WTC11 (cell line): Measurements from ENCODE around the gene SETD3. TPM values are rescaled to one million over a fixed set of nuclear protein-coding genes. Genes with fewer than 3 reads are reported as not detected.

Source experiments
- ATAC-seq: fragments of 200-7000 bp; cut with Tn5 transposase; 2 replicates; pipeline ENCODE4 v1.10.0; 2021; ENCODE audit warnings: mild to moderate bottlenecking, moderate library complexity
- CTCF ChIA-PET: fragments of 300-600 bp; sonication (Branson Sonifier 250); formaldehyde crosslinking; loops from one replicate; lab custom pipeline; 2021; ENCODE audit warnings: antibody characterized with exemption; lab: Charles Lee
- POLR2A ChIA-PET: fragments of 350-600 bp; sonication (Branson Sonifier 250); formaldehyde crosslinking; loops from one replicate; lab custom pipeline; 2021; ENCODE audit warnings: antibody characterized with exemption; lab: Charles Lee
- DNase-seq: peaks from one replicate; pipeline ENCODE4 v3.0.0; 2021; ENCODE audit warnings: low spot score
- H3K27ac Mint-ChIP-seq: 2 replicates; pipeline ENCODE4 v1.8.0; 2021; ENCODE audit warnings: mixed read lengths
- H3K27me3 Mint-ChIP-seq: 2 replicates; pipeline ENCODE4 v1.8.0; 2021; ENCODE audit warnings: low read depth, mild to moderate bottlenecking, moderate library complexity, mixed read lengths
- H3K36me3 Mint-ChIP-seq: 2 replicates; pipeline ENCODE4 v1.8.0; 2021; ENCODE audit warnings: mixed read lengths
- H3K4me1 Mint-ChIP-seq: 2 replicates; pipeline ENCODE4 v1.8.0; 2022; ENCODE audit warnings: mixed read lengths
- H3K4me3 Mint-ChIP-seq: 2 replicates; pipeline ENCODE4 v1.8.0; 2021; ENCODE audit warnings: mild to moderate bottlenecking, moderate library complexity, mixed read lengths
- H3K9me3 Mint-ChIP-seq: 2 replicates; pipeline ENCODE4 v1.8.0; 2021; ENCODE audit warnings: mixed read lengths
- ATF1 ChIP-seq: sonication (generic); formaldehyde crosslinking; IDR thresholded peaks from 2 replicates; pipeline ENCODE4 v1.8.1; 2023; ENCODE audit warnings: mild to moderate bottlenecking, moderate library complexity, missing genetic modification reagents
- CBFB ChIP-seq: sonication (generic); formaldehyde crosslinking; IDR thresholded peaks from 2 replicates; pipeline ENCODE4 v1.8.1; 2022; ENCODE audit warnings: mild to moderate bottlenecking, low read depth, missing genetic modification reagents
- FOXP1 ChIP-seq: sonication (generic); formaldehyde crosslinking; IDR thresholded peaks from 2 replicates; pipeline ENCODE4 v1.8.0; 2022; ENCODE audit warnings: missing genetic modification reagents, mild to moderate bottlenecking, moderate library complexity, borderline replicate concordance
- HMGA2 ChIP-seq: fragments of 250-450 bp; sonication (Bioruptor Pico); IDR thresholded peaks from 2 replicates; pipeline ENCODE4 v1.4.0; 2021; ENCODE audit warnings: mild to moderate bottlenecking, moderate library complexity
- KAT7 ChIP-seq: sonication (generic); formaldehyde crosslinking; IDR thresholded peaks from 2 replicates; pipeline ENCODE4 v1.8.1; 2023; ENCODE audit warnings: missing genetic modification reagents, mild to moderate bottlenecking, borderline replicate concordance
- NR1H2 ChIP-seq: sonication (generic); formaldehyde crosslinking; IDR thresholded peaks from 2 replicates; pipeline ENCODE4 v1.9.0; 2021; ENCODE audit warnings: mild to moderate bottlenecking, moderate library complexity, missing genetic modification reagents
- NR2C2 ChIP-seq: sonication (generic); formaldehyde crosslinking; IDR thresholded peaks from 2 replicates; pipeline ENCODE4 v1.8.0; 2022; ENCODE audit warnings: mild to moderate bottlenecking, missing genetic modification reagents
- NR3C1 ChIP-seq: sonication (generic); formaldehyde crosslinking; conservative IDR thresholded peaks from 2 replicates; pipeline ENCODE4 v1.8.1; 2023; ENCODE audit warnings: low read depth, mild to moderate bottlenecking, missing genetic modification reagents
- PRRX2 ChIP-seq: fragments of 250-450 bp; sonication (Bioruptor Pico); IDR thresholded peaks from 2 replicates; pipeline ENCODE4 v1.8.0; 2021; ENCODE audit warnings: mild to moderate bottlenecking
- SMAD3 ChIP-seq: sonication (generic); formaldehyde crosslinking; IDR thresholded peaks from 2 replicates; pipeline ENCODE4 v1.8.0; 2022; ENCODE audit warnings: missing genetic modification reagents, mild to moderate bottlenecking, borderline replicate concordance
- SOX15 ChIP-seq: fragments of 250-450 bp; sonication (Bioruptor Pico); IDR thresholded peaks from 2 replicates; pipeline ENCODE4 v1.9.0; 2021; ENCODE audit warnings: mild to moderate bottlenecking
- SP1 ChIP-seq: sonication (generic); formaldehyde crosslinking; conservative IDR thresholded peaks from 2 replicates; pipeline ENCODE4 v1.8.1; 2022; ENCODE audit warnings: missing genetic modification reagents
- ZNF219 ChIP-seq: sonication (generic); formaldehyde crosslinking; IDR thresholded peaks from 2 replicates; pipeline ENCODE4 v1.8.0; 2023; ENCODE audit warnings: missing genetic modification reagents, mild to moderate bottlenecking, borderline replicate concordance
- ZNF317 ChIP-seq: sonication (generic); formaldehyde crosslinking; IDR thresholded peaks from 2 replicates; pipeline ENCODE4 v1.8.1; 2023; ENCODE audit warnings: low read depth, mild to moderate bottlenecking, moderate library complexity, missing genetic modification reagents, borderline replicate concordance
- ZNF396 ChIP-seq: fragments of 250-450 bp; sonication (Bioruptor Pico); IDR thresholded peaks from 2 replicates; pipeline ENCODE4 v1.8.0; 2021; ENCODE audit warnings: mild to moderate bottlenecking, moderate library complexity, borderline replicate concordance
- ZNF416 ChIP-seq: fragments of 250-450 bp; sonication (Bioruptor Pico); IDR thresholded peaks from 2 replicates; pipeline ENCODE4 v1.9.0; 2021; ENCODE audit warnings: mild to moderate bottlenecking, inconsistent platforms
- ZNF423 ChIP-seq: fragments of 250-450 bp; sonication (Bioruptor Pico); IDR thresholded peaks from 2 replicates; pipeline ENCODE4 v2.1.2; 2022; ENCODE audit warnings: mild to moderate bottlenecking, moderate library complexity
- ZNF671 ChIP-seq: fragments of 250-450 bp; sonication (Bioruptor Pico); IDR thresholded peaks from 2 replicates; pipeline ENCODE4 v1.8.0; 2021; ENCODE audit warnings: mild to moderate bottlenecking
- total RNA-seq: library from RNA; stranded (reverse); gene quantifications from 3 replicates; pipeline ENCODE4 v1.2.3, GENCODE V29; 2021
- TF ChIP-seq, protein P1 (sequence below): sonication (generic); formaldehyde crosslinking; IDR thresholded peaks from 2 replicates; pipeline ENCODE4 v1.8.0; 2022; ENCODE audit warnings: mild to moderate bottlenecking, missing genetic modification reagents
- TF ChIP-seq, protein P2 (sequence below): sonication (generic); formaldehyde crosslinking; IDR thresholded peaks from 2 replicates; pipeline ENCODE4 v1.8.1; 2022; ENCODE audit warnings: low read depth, missing genetic modification reagents, borderline replicate concordance
- TF ChIP-seq, protein P3 (sequence below): sonication (generic); formaldehyde crosslinking; IDR thresholded peaks from 2 replicates; pipeline ENCODE4 v1.8.1; 2023; ENCODE audit warnings: mild to moderate bottlenecking, missing genetic modification reagents
- TF ChIP-seq, protein P4 (sequence below): sonication (generic); formaldehyde crosslinking; IDR thresholded peaks from 2 replicates; pipeline ENCODE4 v1.8.1; 2022; ENCODE audit warnings: missing genetic modification reagents, borderline replicate concordance
- TF ChIP-seq, protein P5 (sequence below): fragments of 250-450 bp; sonication (Bioruptor Pico); IDR thresholded peaks from 2 replicates; pipeline ENCODE4 v2.1.2; 2022; ENCODE audit warnings: mild to moderate bottlenecking, moderate library complexity
- TF ChIP-seq, protein P6 (sequence below): sonication (generic); formaldehyde crosslinking; IDR thresholded peaks from 2 replicates; pipeline ENCODE4 v1.8.0; 2023; ENCODE audit warnings: mild to moderate bottlenecking, missing genetic modification reagents
- TF ChIP-seq, protein P7 (sequence below): sonication (generic); formaldehyde crosslinking; IDR thresholded peaks from 2 replicates; pipeline ENCODE4 v1.8.1; 2023; ENCODE audit warnings: mild to moderate bottlenecking, moderate library complexity, missing genetic modification reagents

SETD3 gene
- total RNA-seq, 1 experiment from 2014 or later, result 53.1 TPM

DNA sequence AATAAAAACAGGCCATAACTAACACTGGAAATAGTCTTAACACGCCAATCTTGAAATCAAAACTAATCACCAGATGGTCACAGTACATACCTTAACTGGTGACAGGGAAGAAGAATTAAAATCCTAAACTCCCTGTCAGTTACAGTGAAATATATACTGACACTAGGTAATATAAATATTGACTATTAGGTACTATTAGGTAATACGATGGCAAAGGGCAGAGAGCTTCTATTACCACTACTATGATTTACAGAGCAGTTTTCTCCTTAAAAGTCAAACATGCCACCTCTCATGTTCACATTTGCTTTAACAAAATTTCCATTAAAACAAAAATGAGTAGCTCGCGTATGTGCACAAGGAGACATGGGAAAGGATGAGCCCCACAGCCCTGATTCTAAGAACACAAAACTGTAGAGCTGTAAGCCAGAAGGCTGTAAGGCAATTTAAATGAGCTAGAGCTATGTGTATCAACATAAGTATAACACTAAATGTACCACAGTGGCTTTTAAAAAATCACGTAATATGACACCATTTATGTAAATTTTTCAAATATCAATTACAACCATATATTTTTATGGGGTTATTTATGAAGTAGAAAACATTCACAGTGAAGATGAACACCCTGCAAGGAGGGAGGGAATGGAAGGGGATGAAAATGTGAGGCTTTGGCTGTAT, 19.1 kb downstream of the SETD3 start:
- ChIA-PET CTCF (interaction anchor here (0.6 to 2.1 kb wide), 7 partner anchors 12 to 150 kb away, joined by 3 to 6 read pairs (median 4); no protein-coding TSS in a partner anchor), POLR2A (no interaction called here)
- no peak overlapping the region for H3K27ac Mint-ChIP-seq
- no peaks in the 10 kb centered on the region for H3K9me3 Mint-ChIP-seq
- H3K27me3 Mint-ChIP-seq, result no peaks in the 10 kb centered on the region
- ATAC-seq (no peak), DNase-seq (no peak)
- no peak overlapping the region for H3K4me3 Mint-ChIP-seq
- TF ChIP-seq HMGA2 (no peak), ZNF423 (no peak), CBFB (CRISPR knock-in tag) (no peak), SOX15 (no peak), FOXP1 (CRISPR knock-in tag) (no peak), ATF1 (no peak), ZNF219 (CRISPR knock-in tag) (no peak), ZNF671 (CRISPR knock-in tag) (no peak), SMAD3 (CRISPR knock-in tag) (no peak), ZNF396 (CRISPR knock-in tag) (no peak)
- TF ChIP-seq, protein P1, sequence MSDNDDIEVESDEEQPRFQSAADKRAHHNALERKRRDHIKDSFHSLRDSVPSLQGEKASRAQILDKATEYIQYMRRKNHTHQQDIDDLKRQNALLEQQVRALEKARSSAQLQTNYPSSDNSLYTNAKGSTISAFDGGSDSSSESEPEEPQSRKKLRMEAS (CRISPR knock-in tag), result no peak
- TF ChIP-seq, protein P2, sequence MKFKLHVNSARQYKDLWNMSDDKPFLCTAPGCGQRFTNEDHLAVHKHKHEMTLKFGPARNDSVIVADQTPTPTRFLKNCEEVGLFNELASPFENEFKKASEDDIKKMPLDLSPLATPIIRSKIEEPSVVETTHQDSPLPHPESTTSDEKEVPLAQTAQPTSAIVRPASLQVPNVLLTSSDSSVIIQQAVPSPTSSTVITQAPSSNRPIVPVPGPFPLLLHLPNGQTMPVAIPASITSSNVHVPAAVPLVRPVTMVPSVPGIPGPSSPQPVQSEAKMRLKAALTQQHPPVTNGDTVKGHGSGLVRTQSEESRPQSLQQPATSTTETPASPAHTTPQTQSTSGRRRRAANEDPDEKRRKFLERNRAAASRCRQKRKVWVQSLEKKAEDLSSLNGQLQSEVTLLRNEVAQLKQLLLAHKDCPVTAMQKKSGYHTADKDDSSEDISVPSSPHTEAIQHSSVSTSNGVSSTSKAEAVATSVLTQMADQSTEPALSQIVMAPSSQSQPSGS (CRISPR knock-in tag), result no peak
- TF ChIP-seq, protein P3, sequence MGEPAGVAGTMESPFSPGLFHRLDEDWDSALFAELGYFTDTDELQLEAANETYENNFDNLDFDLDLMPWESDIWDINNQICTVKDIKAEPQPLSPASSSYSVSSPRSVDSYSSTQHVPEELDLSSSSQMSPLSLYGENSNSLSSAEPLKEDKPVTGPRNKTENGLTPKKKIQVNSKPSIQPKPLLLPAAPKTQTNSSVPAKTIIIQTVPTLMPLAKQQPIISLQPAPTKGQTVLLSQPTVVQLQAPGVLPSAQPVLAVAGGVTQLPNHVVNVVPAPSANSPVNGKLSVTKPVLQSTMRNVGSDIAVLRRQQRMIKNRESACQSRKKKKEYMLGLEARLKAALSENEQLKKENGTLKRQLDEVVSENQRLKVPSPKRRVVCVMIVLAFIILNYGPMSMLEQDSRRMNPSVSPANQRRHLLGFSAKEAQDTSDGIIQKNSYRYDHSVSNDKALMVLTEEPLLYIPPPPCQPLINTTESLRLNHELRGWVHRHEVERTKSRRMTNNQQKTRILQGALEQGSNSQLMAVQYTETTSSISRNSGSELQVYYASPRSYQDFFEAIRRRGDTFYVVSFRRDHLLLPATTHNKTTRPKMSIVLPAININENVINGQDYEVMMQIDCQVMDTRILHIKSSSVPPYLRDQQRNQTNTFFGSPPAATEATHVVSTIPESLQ (CRISPR knock-in tag), result no peak
- H3K4me1 Mint-ChIP-seq, result peaks cover 27% of the 10 kb centered on the region
- H3K36me3 Mint-ChIP-seq, result peaks cover 18% of the 10 kb centered on the region

DNA sequence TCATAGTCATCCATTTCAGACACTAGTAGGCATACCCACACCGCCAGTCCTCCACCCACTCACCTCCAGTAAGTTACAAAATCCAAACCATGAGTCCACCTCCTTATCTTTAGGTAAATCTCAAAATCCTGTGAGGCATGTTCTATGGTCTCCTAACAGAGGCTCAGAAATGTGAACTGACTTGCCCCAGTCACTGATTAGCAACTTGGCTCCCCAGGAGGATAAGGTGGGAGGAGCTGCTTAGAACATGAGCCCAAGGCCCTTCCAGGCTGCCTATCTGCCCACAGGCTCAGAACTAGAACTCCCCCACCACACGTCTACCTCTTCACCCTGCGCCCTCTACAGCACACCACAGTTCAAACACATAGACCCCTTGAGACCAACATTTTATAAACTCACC, 19.9 kb downstream of the SETD3 start:
- Mint-ChIP-seq H3K27ac (peak overlapping the region; percentile 26), H3K4me3 (no peak overlapping the region), H3K27me3 (no peaks in the 10 kb centered on the region), H3K4me1 (peaks cover 27% of the 10 kb centered on the region), H3K9me3 (no peaks in the 10 kb centered on the region), H3K36me3 (peaks cover 19% of the 10 kb centered on the region)
- peak; percentile 97 for ATAC-seq
- no peak for DNase-seq
- POLR2A ChIA-PET, result no interaction called here
- CTCF ChIA-PET, result interaction anchor here (0.6 to 1.8 kb wide), 6 partner anchors 36 to 732 kb away, joined by 3 to 6 read pairs (median 4); no protein-coding TSS in a partner anchor
- TF ChIP-seq, protein P4, sequence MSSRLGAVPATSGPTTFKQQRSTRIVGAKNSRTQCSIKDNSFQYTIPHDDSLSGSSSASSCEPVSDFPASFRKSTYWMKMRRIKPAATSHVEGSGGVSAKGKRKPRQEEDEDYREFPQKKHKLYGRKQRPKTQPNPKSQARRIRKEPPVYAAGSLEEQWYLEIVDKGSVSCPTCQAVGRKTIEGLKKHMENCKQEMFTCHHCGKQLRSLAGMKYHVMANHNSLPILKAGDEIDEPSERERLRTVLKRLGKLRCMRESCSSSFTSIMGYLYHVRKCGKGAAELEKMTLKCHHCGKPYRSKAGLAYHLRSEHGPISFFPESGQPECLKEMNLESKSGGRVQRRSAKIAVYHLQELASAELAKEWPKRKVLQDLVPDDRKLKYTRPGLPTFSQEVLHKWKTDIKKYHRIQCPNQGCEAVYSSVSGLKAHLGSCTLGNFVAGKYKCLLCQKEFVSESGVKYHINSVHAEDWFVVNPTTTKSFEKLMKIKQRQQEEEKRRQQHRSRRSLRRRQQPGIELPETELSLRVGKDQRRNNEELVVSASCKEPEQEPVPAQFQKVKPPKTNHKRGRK (CRISPR knock-in tag), result no peak
- TF ChIP-seq ZNF317 (CRISPR knock-in tag) (no peak), NR1H2 (CRISPR knock-in tag) (no peak), ZNF396 (CRISPR knock-in tag) (no peak), PRRX2 (CRISPR knock-in tag) (no peak), ZNF416 (CRISPR knock-in tag) (no peak), KAT7 (CRISPR knock-in tag) (no peak), SP1 (CRISPR knock-in tag) (no peak), NR3C1 (CRISPR knock-in tag) (no peak), NR2C2 (CRISPR knock-in tag) (no peak)
- TF ChIP-seq, protein P5, sequence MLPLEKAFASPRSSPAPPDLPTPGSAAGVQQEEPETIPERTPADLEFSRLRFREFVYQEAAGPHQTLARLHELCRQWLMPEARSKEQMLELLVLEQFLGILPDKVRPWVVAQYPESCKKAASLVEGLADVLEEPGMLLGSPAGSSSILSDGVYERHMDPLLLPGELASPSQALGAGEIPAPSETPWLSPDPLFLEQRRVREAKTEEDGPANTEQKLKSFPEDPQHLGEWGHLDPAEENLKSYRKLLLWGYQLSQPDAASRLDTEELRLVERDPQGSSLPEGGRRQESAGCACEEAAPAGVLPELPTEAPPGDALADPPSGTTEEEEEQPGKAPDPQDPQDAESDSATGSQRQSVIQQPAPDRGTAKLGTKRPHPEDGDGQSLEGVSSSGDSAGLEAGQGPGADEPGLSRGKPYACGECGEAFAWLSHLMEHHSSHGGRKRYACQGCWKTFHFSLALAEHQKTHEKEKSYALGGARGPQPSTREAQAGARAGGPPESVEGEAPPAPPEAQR (CRISPR knock-in tag), result no peak
- TF ChIP-seq, protein P6, sequence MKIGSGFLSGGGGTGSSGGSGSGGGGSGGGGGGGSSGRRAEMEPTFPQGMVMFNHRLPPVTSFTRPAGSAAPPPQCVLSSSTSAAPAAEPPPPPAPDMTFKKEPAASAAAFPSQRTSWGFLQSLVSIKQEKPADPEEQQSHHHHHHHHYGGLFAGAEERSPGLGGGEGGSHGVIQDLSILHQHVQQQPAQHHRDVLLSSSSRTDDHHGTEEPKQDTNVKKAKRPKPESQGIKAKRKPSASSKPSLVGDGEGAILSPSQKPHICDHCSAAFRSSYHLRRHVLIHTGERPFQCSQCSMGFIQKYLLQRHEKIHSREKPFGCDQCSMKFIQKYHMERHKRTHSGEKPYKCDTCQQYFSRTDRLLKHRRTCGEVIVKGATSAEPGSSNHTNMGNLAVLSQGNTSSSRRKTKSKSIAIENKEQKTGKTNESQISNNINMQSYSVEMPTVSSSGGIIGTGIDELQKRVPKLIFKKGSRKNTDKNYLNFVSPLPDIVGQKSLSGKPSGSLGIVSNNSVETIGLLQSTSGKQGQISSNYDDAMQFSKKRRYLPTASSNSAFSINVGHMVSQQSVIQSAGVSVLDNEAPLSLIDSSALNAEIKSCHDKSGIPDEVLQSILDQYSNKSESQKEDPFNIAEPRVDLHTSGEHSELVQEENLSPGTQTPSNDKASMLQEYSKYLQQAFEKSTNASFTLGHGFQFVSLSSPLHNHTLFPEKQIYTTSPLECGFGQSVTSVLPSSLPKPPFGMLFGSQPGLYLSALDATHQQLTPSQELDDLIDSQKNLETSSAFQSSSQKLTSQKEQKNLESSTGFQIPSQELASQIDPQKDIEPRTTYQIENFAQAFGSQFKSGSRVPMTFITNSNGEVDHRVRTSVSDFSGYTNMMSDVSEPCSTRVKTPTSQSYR (CRISPR knock-in tag), result no peak
- TF ChIP-seq, protein P7, sequence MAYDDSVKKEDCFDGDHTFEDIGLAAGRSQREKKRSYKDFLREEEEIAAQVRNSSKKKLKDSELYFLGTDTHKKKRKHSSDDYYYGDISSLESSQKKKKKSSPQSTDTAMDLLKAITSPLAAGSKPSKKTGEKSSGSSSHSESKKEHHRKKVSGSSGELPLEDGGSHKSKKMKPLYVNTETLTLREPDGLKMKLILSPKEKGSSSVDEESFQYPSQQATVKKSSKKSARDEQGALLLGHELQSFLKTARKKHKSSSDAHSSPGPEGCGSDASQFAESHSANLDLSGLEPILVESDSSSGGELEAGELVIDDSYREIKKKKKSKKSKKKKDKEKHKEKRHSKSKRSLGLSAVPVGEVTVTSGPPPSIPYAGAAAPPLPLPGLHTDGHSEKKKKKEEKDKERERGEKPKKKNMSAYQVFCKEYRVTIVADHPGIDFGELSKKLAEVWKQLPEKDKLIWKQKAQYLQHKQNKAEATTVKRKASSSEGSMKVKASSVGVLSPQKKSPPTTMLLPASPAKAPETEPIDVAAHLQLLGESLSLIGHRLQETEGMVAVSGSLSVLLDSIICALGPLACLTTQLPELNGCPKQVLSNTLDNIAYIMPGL, result no peak
